Left renal cortex interstitium (tissue), 4 donors: ENCODE measurements around the gene ZNF282. TPM values are rescaled to one million over a fixed set of nuclear protein-coding genes. Genes with fewer than 3 reads are reported as not detected.

Source experiments
- DNase-seq, 4 donors: peaks; one replicate each; pipeline ENCODE4 v3.0.0-alpha.2; 2013; ENCODE audit warnings: low read depth in 4 of 4, low spot score in 2 of 4, missing footprints in 1 of 4
- polyA plus RNA-seq, 4 donors: library from polyadenylated mRNA; unstranded; fragments of 120-200 nt; gene quantifications; one replicate each; pipeline ENCODE4 v1.2.1, GENCODE V29; 2013; ENCODE audit not compliant: insufficient read length in 4 of 4

ZNF282 gene
- 10 to 100 TPM; 23.4 to 31.1 (median 30.1) TPM for polyA plus RNA-seq

GRCh38 chr7:149195180-149196150 is at the start of gene ZNF282:
ZNF282 (plus strand) TSS chr7:149195546; CDS start chr7:149195590, 44 bp downstream.
- peak; percentile 70 to 85 (median 78) for DNase-seq

- DNase-seq, result peak in 2 of 4 donors; percentile 66 to 74
These were observed 48.1 kb upstream of the ZNF282 start, which contains the start of gene ZNF398 for GRCh38 chr7:149147072-149147751. ZNF398 (plus strand) TSS chr7:149147453; CDS start chr7:149147743, 290 bp downstream.

GRCh38 chr7:149147752-149148653 is 47.3 kb upstream of the ZNF282 start:
- DNase-seq, result peak in 2 of 4 donors; percentile 17 to 23

- DNase-seq, result no peak
These were observed 44.4 kb upstream of the ZNF282 start for GRCh38 chr7:149150981-149151380.

GRCh38 chr7:149153346-149153745 is 42.0 kb upstream of the ZNF282 start:
- DNase-seq, result no peak

- no peak for DNase-seq
These were observed 41.3 kb upstream of the ZNF282 start for GRCh38 chr7:149154056-149154455.

GRCh38 chr7:149156898-149157297 is 38.4 kb upstream of the ZNF282 start:
- DNase-seq, result no peak

- no peak for DNase-seq
These were observed 34.0 kb upstream of the ZNF282 start for GRCh38 chr7:149161241-149161848.

- no peak for DNase-seq
These were observed 29.2 kb upstream of the ZNF282 start for GRCh38 chr7:149166142-149166541.

GRCh38 chr7:149166630-149167352 is 28.6 kb upstream of the ZNF282 start:
- no peak for DNase-seq

GRCh38 chr7:149171892-149172533 is 23.3 kb upstream of the ZNF282 start:
- DNase-seq, result no peak

- no peak for DNase-seq
These were observed 22.8 kb upstream of the ZNF282 start for GRCh38 chr7:149172534-149172920.

GRCh38 chr7:149175150-149175549 is 20.2 kb upstream of the ZNF282 start:
- DNase-seq, result no peak

- no peak for DNase-seq
These were observed 16.1 kb upstream of the ZNF282 start for GRCh38 chr7:149179241-149179640.

GRCh38 chr7:149180722-149181449 is 14.5 kb upstream of the ZNF282 start:
- DNase-seq, result no peak

GRCh38 chr7:149181450-149181790 is 13.9 kb upstream of the ZNF282 start:
- no peak for DNase-seq

- no peak for DNase-seq
These were observed 11.1 kb upstream of the ZNF282 start for GRCh38 chr7:149184274-149184673.

- no peak for DNase-seq
These were observed 7.1 kb upstream of the ZNF282 start for GRCh38 chr7:149188213-149188612.
